ENCODE results near the gene UHRF1.
"Not testable (repeated sequence)": the region's sequence is repeated elsewhere in the genome, so short reads cannot be mapped to it uniquely, and the experiment has no call there.

UHRF1 gene

GRCh38 chr19:4937060-4937459, 27.8 kb downstream of the UHRF1 start:
- Histone ChIP-seq H3K79me2 (ENCODE audit: insufficient read depth, low read length) (peaks cover 6% of the 10 kb centered on the region; the same call in 1 of the 2 replicates), H3K36me3 (ENCODE audit: insufficient read depth, low read length) (peaks cover 85% of the 10 kb centered on the region; the same call in 1 of the 2 replicates)
- TF ChIP-seq EZH2phosphoT487 (IDR thresholded peaks at IDR 0.05; ENCODE audit: borderline replicate concordance): no peak
- no peak for TF ChIP-seq CTCF (conservative IDR thresholded peaks at IDR 0.05; ENCODE audit: low read length)

GRCh38 chr19:4938461-4938860, 29.2 kb downstream of the UHRF1 start:
- not testable (repeated sequence) for H4K20me1 ChIP-seq (ENCODE audit: insufficient read depth, low read length, poor library complexity, severe bottlenecking); H3K27me3 ChIP-seq (ENCODE audit: insufficient read depth, low read length, poor library complexity, severe bottlenecking); H3K4me1 ChIP-seq (ENCODE audit: insufficient read depth, low read length, poor library complexity, severe bottlenecking); H3F3A ChIP-seq (ENCODE audit: low read depth); H3K9me3 ChIP-seq (ENCODE audit: insufficient read depth, low read depth, low read length); H3K4me3 ChIP-seq (ENCODE audit: low read length, poor library complexity, severe bottlenecking); H3K79me2 ChIP-seq (ENCODE audit: insufficient read depth, low read length); H2AFZ ChIP-seq (ENCODE audit: low read length); H3K9me2 ChIP-seq (replicated peaks; ENCODE audit: low read depth, low read length); H3K9ac ChIP-seq (ENCODE audit: low read depth, low read length, poor library complexity, severe bottlenecking); H3K4me2 ChIP-seq (ENCODE audit: low read depth, low read length, poor library complexity, severe bottlenecking)
- peaks cover 83% of the 10 kb centered on the region; the same call in 1 of the 2 replicates for H3K36me3 ChIP-seq (ENCODE audit: insufficient read depth, low read length)

More at GRCh38 chr19:4937060-4937459, 27.8 kb downstream of the UHRF1 start:
- Histone ChIP-seq H4K20me1 (ENCODE audit: insufficient read depth, low read length, poor library complexity, severe bottlenecking) (peaks cover 5% of the 10 kb centered on the region), H3K9me2 (replicated peaks; ENCODE audit: low read depth, low read length) (no peaks in the 10 kb centered on the region), H3K9ac (ENCODE audit: low read depth, low read length, poor library complexity, severe bottlenecking) (no peak overlapping the region), H2AFZ (ENCODE audit: low read length) (no peak overlapping the region), H3K4me2 (ENCODE audit: low read depth, low read length, poor library complexity, severe bottlenecking) (no peak overlapping the region), H3K9me3 (ENCODE audit: insufficient read depth, low read depth, low read length) (no peaks in the 10 kb centered on the region), H3K4me1 (ENCODE audit: insufficient read depth, low read length, poor library complexity, severe bottlenecking) (no peaks in the 10 kb centered on the region), H3K27me3 (ENCODE audit: insufficient read depth, low read length, poor library complexity, severe bottlenecking) (no peaks in the 10 kb centered on the region), H3K4me3 (ENCODE audit: low read length, poor library complexity, severe bottlenecking) (no peak overlapping the region), H3F3A (ENCODE audit: low read depth) (no peaks in the 10 kb centered on the region)

- H3K4me2 ChIP-seq (ENCODE audit: low read depth, low read length, poor library complexity, severe bottlenecking): no peak overlapping the region
- no peaks in the 10 kb centered on the region for H4K20me1 ChIP-seq (ENCODE audit: insufficient read depth, low read length, poor library complexity, severe bottlenecking)
- H3K36me3 ChIP-seq (ENCODE audit: insufficient read depth, low read length): peaks cover 83% of the 10 kb centered on the region; the same call in 1 of the 2 replicates
Measured at GRCh38 chr19:4939466-4939865, 30.2 kb downstream of the UHRF1 start.

GRCh38 chr19:4941638-4942169, 32.4 kb downstream of the UHRF1 start:
- not testable (repeated sequence) for H3K79me2 ChIP-seq (ENCODE audit: insufficient read depth, low read length)
- peaks cover 83% of the 10 kb centered on the region; the same call in 1 of the 2 replicates for H3K36me3 ChIP-seq (ENCODE audit: insufficient read depth, low read length)

More at GRCh38 chr19:4939466-4939865, 30.2 kb downstream of the UHRF1 start:
- no peaks in the 10 kb centered on the region for H3K4me1 ChIP-seq (ENCODE audit: insufficient read depth, low read length, poor library complexity, severe bottlenecking)
- no peaks in the 10 kb centered on the region for H3K9me2 ChIP-seq (replicated peaks; ENCODE audit: low read depth, low read length)
- no peaks in the 10 kb centered on the region for H3K27me3 ChIP-seq (ENCODE audit: insufficient read depth, low read length, poor library complexity, severe bottlenecking)
- no peaks in the 10 kb centered on the region for H3F3A ChIP-seq (ENCODE audit: low read depth)
- H3K9ac ChIP-seq (ENCODE audit: low read depth, low read length, poor library complexity, severe bottlenecking): no peak overlapping the region
- TF ChIP-seq CTCF (conservative IDR thresholded peaks at IDR 0.05; ENCODE audit: low read length) (no peak), EZH2phosphoT487 (IDR thresholded peaks at IDR 0.05; ENCODE audit: borderline replicate concordance) (no peak)
- peaks cover 6% of the 10 kb centered on the region; the same call in 1 of the 2 replicates for H3K79me2 ChIP-seq (ENCODE audit: insufficient read depth, low read length)
- H3K4me3 ChIP-seq (ENCODE audit: low read length, poor library complexity, severe bottlenecking): no peak overlapping the region
- H2AFZ ChIP-seq (ENCODE audit: low read length): no peak overlapping the region
- no peaks in the 10 kb centered on the region for H3K9me3 ChIP-seq (ENCODE audit: insufficient read depth, low read depth, low read length)

GRCh38 chr19:4950650-4951049, 41.3 kb downstream of the UHRF1 start:
- H3K9ac ChIP-seq (ENCODE audit: low read depth, low read length, poor library complexity, severe bottlenecking); H3K4me2 ChIP-seq (ENCODE audit: low read depth, low read length, poor library complexity, severe bottlenecking); H2AFZ ChIP-seq (ENCODE audit: low read length); H3K27me3 ChIP-seq (ENCODE audit: insufficient read depth, low read length, poor library complexity, severe bottlenecking); H3K4me1 ChIP-seq (ENCODE audit: insufficient read depth, low read length, poor library complexity, severe bottlenecking); H3F3A ChIP-seq (ENCODE audit: low read depth); H3K4me3 ChIP-seq (ENCODE audit: low read length, poor library complexity, severe bottlenecking); H3K9me2 ChIP-seq (replicated peaks; ENCODE audit: low read depth, low read length); H4K20me1 ChIP-seq (ENCODE audit: insufficient read depth, low read length, poor library complexity, severe bottlenecking); H3K9me3 ChIP-seq (ENCODE audit: insufficient read depth, low read depth, low read length); H3K79me2 ChIP-seq (ENCODE audit: insufficient read depth, low read length): not testable (repeated sequence)
- H3K36me3 ChIP-seq (ENCODE audit: insufficient read depth, low read length): peaks cover 86% of the 10 kb centered on the region; the same call in 1 of the 2 replicates

More at GRCh38 chr19:4941638-4942169, 32.4 kb downstream of the UHRF1 start:
- H3F3A ChIP-seq (ENCODE audit: low read depth); H3K4me2 ChIP-seq (ENCODE audit: low read depth, low read length, poor library complexity, severe bottlenecking); H3K9me2 ChIP-seq (replicated peaks; ENCODE audit: low read depth, low read length); H3K9ac ChIP-seq (ENCODE audit: low read depth, low read length, poor library complexity, severe bottlenecking); H2AFZ ChIP-seq (ENCODE audit: low read length); H3K4me1 ChIP-seq (ENCODE audit: insufficient read depth, low read length, poor library complexity, severe bottlenecking); H3K4me3 ChIP-seq (ENCODE audit: low read length, poor library complexity, severe bottlenecking); H3K27me3 ChIP-seq (ENCODE audit: insufficient read depth, low read length, poor library complexity, severe bottlenecking); H4K20me1 ChIP-seq (ENCODE audit: insufficient read depth, low read length, poor library complexity, severe bottlenecking); H3K9me3 ChIP-seq (ENCODE audit: insufficient read depth, low read depth, low read length): not testable (repeated sequence)
